IMR-90 (cell line): Measurements from ENCODE around the gene MRPL21.

Experiments used
- BHLHE40 ChIP-seq: fragments of 150-350 bp; IDR thresholded peaks from 2 replicates; pipeline ENCODE4 v1.6.1; 2016; ENCODE audit warnings: mild to moderate bottlenecking, low read depth, low read length
- CEBPB ChIP-seq: IDR thresholded peaks from 2 replicates; pipeline ENCODE4 v1.6.1; 2012; ENCODE audit warnings: low read depth, low read length, improper control_type of control experiment
- CTCF ChIP-seq: conservative IDR thresholded peaks from 2 replicates; pipeline ENCODE4 v1.5.1; 2012; ENCODE audit warnings: mild to moderate bottlenecking, low read depth, low read length, improper control_type of control experiment
- FOS ChIP-seq: fragments of 150-350 bp; IDR thresholded peaks from 2 replicates; pipeline ENCODE4 v1.6.1; 2016; ENCODE audit warnings: low read depth, low read length
- POLR2A ChIP-seq: IDR thresholded peaks from 2 replicates; pipeline ENCODE4 v1.6.1; 2012; ENCODE audit warnings: mild to moderate bottlenecking, low read depth, low read length
- RFX5 ChIP-seq: IDR thresholded peaks from 2 replicates; pipeline ENCODE4 v1.8.0; 2012; ENCODE audit warnings: low read depth, mild to moderate bottlenecking, low read length, moderate library complexity
- SMC3 ChIP-seq: fragments of 150-350 bp; IDR thresholded peaks from 2 replicates; pipeline ENCODE4 v1.6.1; 2016; ENCODE audit warnings: low read depth, mild to moderate bottlenecking, antibody characterized with exemption, low read length, moderate library complexity
- USF2 ChIP-seq: fragments of 150-350 bp; IDR thresholded peaks from 2 replicates; pipeline ENCODE4 v1.6.1; 2017; ENCODE audit warnings: mild to moderate bottlenecking, antibody characterized with exemption, low read length, low read depth

GRCh38 chr11:68842427-68843051, 61.1 kb downstream of the MRPL21 start:
- TF ChIP-seq CEBPB: no peak
- no peak for TF ChIP-seq USF2
- no peak for TF ChIP-seq CTCF
- no peak for TF ChIP-seq RFX5
- no peak for TF ChIP-seq POLR2A
- TF ChIP-seq BHLHE40: no peak
- no peak for TF ChIP-seq SMC3
- TF ChIP-seq FOS: no peak
